ENCODE measurements around the gene ADAT1. TPM values are rescaled to one million over a fixed set of nuclear protein-coding genes. Genes with fewer than 3 reads are reported as not detected.

ADAT1 gene
- total and polyA plus RNA-seq, 2 of the 13 experiments (the other 11 are each of a cell fraction or from before 2014, with no cell fraction given) = 18.4 to 40.8 TPM

GRCh38 chr16:75647112-75647491 lies 24.0 kb upstream of the ADAT1 start:
- no peaks in the 10 kb centered on the region for H3K9me3 ChIP-seq (ENCODE audit: low read length)
- CTCF ChIA-PET (ENCODE audit: low intra/inter-chr PET ratio, low total read pairs) = no interaction called here
- peak overlapping the region; percentile 94 for H3K9ac ChIP-seq (ENCODE audit: insufficient read depth, low read depth, low read length)
- H3K36me3 ChIP-seq (replicated peaks in 1 of 2; ENCODE audit: control insufficient read depth in 1 of 2, insufficient read depth in 2 of 2, low read length in 2 of 2) = peaks cover 3 to 29% of the 10 kb centered on the region in 2 experiments
- ATAC-seq = peak; percentile 51
- no peaks in the 10 kb centered on the region; a peak in 1 of 5 replicates for H3K27me3 ChIP-seq (ENCODE audit: control insufficient read depth in 1 of 2, insufficient read depth in 2 of 2, low read length in 2 of 2)
- no peak for FAIRE-seq
- H4K20me1 ChIP-seq (ENCODE audit: insufficient read depth, low read length) = peaks cover 40% of the 10 kb centered on the region
- in situ Hi-C loops (cut with HindIII; ENCODE audit: extremely low pct_ligation_motif_present, low pct_unique_long_range_greater_than_20kb) (loop anchor here (5.0 kb wide), 1 partner anchor 115 kb away; no protein-coding TSS in a partner anchor), intact Hi-C loops (cut with micrococcal nuclease; ENCODE audit: unreplicated experiment) (loop anchor here (5.0 kb wide), 1 partner anchor 80 kb away; the partner anchor contains the start of gene GABARAPL2)
- H2AFZ ChIP-seq (ENCODE audit: low read length) = no peak overlapping the region
- H3K4me1 ChIP-seq (ENCODE audit: insufficient read depth, low read length) = peaks cover 55% of the 10 kb centered on the region
- H3K27ac ChIP-seq (ENCODE audit: extremely low read length, insufficient read depth, low read length) = peak overlapping the region; percentile 93
- TSS peak; percentile 76 for BruUV-seq (replicated peaks)
- WGBS (ENCODE audit: low lambda C conversion rate) = 4% methylated on average over 18 of the region's 18 CpGs
- POLR2A ChIA-PET = interaction anchor here (0.7 to 2.9 kb wide), 13 partner anchors 9 to 342 kb away, joined by 3 to 28 read pairs (median 5); partner anchors contain the start of genes ADAT1, CFDP1, GABARAPL2 and TMEM231
- H3K4me3 ChIP-seq (replicated peaks in 1 of 3; ENCODE audit: insufficient read depth in 1 of 3, low read depth in 2 of 3, low read length in 3 of 3) = peak overlapping the region; percentile 82 to 96 (median 93)
- peak overlapping the region; percentile 87 for H3K4me2 ChIP-seq (ENCODE audit: low read depth, low read length)
- DNase-seq (ENCODE audit: low spot score) = no peak
- H3K79me2 ChIP-seq (ENCODE audit: insufficient read depth, low read length) = peaks cover 92% of the 10 kb centered on the region
- TF ChIP-seq HOXD1 (CRISPR knock-in tag; IDR thresholded peaks at IDR 0.05) (peak; percentile 19; the same call in 1 of the 2 replicates), ONECUT2 (CRISPR knock-in tag; IDR thresholded peaks at IDR 0.05) (0 out of 2 replicates have a peak, but pooled peaks have one; percentile 20), ZKSCAN8 (CRISPR knock-in tag; IDR thresholded peaks at IDR 0.05; ENCODE audit: borderline replicate concordance) (no peak), ZNF503 (CRISPR knock-in tag; IDR thresholded peaks at IDR 0.05) (peak; percentile 0; the same call in 1 of the 2 replicates), ATF4 (CRISPR knock-in tag; IDR thresholded peaks at IDR 0.05) (0 out of 4 replicates have a peak, but pooled peaks of 1 of the 2 experiments have one; percentile 5), ZNF841 (CRISPR knock-in tag; IDR thresholded peaks at IDR 0.05; ENCODE audit: borderline replicate concordance) (0 out of 2 replicates have a peak, but pooled peaks have one; percentile 32), SMAD1 (CRISPR knock-in tag; IDR thresholded peaks at IDR 0.05; ENCODE audit: borderline replicate concordance, low read depth) (0 out of 2 replicates have a peak, but pooled peaks have one; percentile 13), HOXA9 (CRISPR knock-in tag; IDR thresholded peaks at IDR 0.05; ENCODE audit: borderline replicate concordance) (0 out of 2 replicates have a peak, but pooled peaks have one; percentile 13), AGO1 (IDR thresholded peaks at IDR 0.05; ENCODE audit: low read depth, low read length, poor library complexity, severe bottlenecking) (no peak), ZNF18 (CRISPR knock-in tag; IDR thresholded peaks at IDR 0.05; ENCODE audit: insufficient replicate concordance) (peak; percentile 18), ZNF512 (CRISPR knock-in tag; IDR thresholded peaks at IDR 0.05) (peak; percentile 85), ZNF569 (CRISPR knock-in tag; IDR thresholded peaks at IDR 0.05; ENCODE audit: borderline replicate concordance) (no peak), ZNF510 (CRISPR knock-in tag; IDR thresholded peaks at IDR 0.05; ENCODE audit: low read depth) (0 out of 2 replicates have a peak, but pooled peaks have one; percentile 52), NR2F1 (CRISPR knock-in tag; IDR thresholded peaks at IDR 0.05) (0 out of 4 replicates have a peak, but pooled peaks of 1 of the 2 experiments have one; percentile 25), KDM4B (CRISPR knock-in tag; IDR thresholded peaks at IDR 0.05) (no peak), ZNF33B (CRISPR knock-in tag; IDR thresholded peaks at IDR 0.05) (no peak)
